Coronary artery (tissue), 2 donors: ENCODE results near the gene LTBP2.

Source experiments
- DNase-seq: peaks from one replicate; pipeline ENCODE4 v3.0.0-alpha.2; 2017; ENCODE audit warnings: low spot score
- H3K27ac ChIP-seq, 2 donors: fragments of 200-600 bp; sonication (generic); one replicate each; pipeline ENCODE4 v1.5.1; 2016 to 2019
- H3K4me3 ChIP-seq: fragments of 200-600 bp; sonication (generic); 2 replicates; pipeline ENCODE4 v1.5.1; 2016; ENCODE audit warnings: mild to moderate bottlenecking, moderate library complexity
- TF ChIP-seq, protein P1 (sequence below): fragments of 200-600 bp; sonication (generic); IDR thresholded peaks from one replicate; pipeline ENCODE4 v1.5.1; 2019; ENCODE audit warnings: antibody characterized with exemption

Gene LTBP2

DNA sequence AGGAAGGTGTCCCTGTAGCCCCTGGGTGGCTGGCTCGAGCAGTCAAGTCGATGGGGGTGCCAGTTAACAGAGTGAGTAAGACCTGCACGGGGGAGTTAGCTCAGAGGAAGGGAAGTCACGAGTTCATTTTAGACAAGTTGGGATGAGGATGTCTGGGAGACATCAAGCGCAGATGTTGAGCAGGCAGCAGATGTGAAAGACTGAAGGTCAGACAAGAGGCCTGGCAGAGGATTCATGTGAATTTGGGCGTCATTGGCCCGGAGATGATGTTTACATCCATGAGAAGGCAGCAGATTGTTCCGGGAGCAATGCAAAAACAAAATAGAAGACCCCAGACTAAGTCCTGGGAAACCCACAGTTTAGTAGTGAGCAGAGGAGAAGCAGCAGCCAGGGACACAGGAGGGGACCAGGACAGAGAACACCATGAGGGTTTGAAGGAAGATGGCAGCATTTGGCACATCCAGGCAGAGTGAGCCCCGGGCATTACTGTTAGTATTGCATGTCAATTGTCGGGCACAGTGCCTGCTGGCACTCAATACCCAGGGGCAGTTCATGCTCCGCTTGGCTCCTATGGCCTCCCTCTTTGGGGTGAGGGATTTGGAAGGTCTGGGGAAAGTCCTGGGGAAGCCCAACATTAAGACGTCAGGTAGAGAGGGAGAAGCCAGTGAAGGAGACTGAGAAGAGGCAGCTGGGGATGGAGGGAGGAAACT lies 15.1 kb downstream of the LTBP2 start:
- TF ChIP-seq, protein P1, sequence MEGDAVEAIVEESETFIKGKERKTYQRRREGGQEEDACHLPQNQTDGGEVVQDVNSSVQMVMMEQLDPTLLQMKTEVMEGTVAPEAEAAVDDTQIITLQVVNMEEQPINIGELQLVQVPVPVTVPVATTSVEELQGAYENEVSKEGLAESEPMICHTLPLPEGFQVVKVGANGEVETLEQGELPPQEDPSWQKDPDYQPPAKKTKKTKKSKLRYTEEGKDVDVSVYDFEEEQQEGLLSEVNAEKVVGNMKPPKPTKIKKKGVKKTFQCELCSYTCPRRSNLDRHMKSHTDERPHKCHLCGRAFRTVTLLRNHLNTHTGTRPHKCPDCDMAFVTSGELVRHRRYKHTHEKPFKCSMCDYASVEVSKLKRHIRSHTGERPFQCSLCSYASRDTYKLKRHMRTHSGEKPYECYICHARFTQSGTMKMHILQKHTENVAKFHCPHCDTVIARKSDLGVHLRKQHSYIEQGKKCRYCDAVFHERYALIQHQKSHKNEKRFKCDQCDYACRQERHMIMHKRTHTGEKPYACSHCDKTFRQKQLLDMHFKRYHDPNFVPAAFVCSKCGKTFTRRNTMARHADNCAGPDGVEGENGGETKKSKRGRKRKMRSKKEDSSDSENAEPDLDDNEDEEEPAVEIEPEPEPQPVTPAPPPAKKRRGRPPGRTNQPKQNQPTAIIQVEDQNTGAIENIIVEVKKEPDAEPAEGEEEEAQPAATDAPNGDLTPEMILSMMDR, result no peak
- Histone ChIP-seq H3K4me3 (no peak overlapping the region), H3K27ac (peak overlapping the region; percentile 21 to 93)
- no peak for DNase-seq

DNA sequence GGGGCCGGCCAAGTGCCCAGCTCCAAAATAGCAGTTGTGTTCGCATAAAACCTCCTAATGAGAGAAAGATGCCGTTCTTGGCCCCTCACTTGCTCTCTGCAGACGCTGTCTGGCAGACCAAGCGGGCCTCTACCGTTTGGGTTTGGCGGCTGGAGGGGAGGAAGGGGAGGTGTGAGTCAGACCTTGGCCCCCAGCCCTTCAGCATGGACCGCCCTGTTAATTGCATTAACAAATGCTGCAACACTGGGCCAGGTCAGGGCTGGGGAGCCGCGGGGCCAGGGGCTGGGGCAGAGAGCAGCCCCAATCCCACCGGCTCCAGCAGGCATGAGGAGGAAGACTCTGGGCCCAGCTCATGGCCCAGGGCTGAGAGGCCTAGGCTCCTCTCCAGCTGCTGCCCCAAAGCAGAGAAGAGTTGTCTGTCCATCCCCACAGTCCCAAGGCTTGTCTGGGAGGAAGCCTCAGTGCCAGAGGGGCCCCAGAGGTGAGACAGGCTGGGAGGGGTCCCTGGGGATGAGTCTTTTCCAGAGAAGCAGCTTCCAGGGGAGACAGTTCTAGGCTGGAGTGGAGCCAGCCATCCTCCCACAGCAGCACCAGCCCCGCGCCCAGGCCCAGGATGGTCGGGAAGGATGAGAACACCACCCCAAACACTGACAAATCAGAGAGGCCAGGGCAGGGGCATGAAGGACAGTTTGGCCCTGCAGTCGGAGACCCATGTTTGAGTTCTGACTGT lies 16.9 kb downstream of the LTBP2 start:
- TF ChIP-seq, protein P1, result no peak
- peak overlapping the region; percentile 75 to 91 for H3K27ac ChIP-seq
- no peak for DNase-seq
- peak overlapping the region; percentile 26 for H3K4me3 ChIP-seq

DNA sequence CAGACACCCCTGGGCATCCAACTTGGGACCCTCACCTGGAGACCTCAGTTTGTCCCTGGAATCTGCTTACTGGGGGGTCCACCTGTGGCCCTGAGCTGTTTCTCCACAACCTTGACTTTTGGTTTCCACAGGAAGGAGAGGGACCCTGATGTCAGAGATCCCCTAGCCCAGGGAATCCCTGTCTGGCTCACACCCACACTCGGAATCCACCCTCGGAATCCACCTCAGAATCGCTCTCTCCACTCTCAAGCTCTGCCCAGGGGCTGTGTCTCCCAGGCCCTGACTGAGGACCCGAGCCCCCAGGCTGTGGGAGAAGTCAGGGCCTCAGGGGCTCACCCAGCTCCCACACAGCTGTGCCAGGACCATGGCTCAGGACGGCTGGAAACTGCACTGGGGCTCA lies 17.4 kb downstream of the LTBP2 start:
- peak overlapping the region; percentile 26 for H3K4me3 ChIP-seq
- no peak for DNase-seq
- TF ChIP-seq, protein P1, result no peak
- H3K27ac ChIP-seq, result peak overlapping the region; percentile 75 to 91

DNA sequence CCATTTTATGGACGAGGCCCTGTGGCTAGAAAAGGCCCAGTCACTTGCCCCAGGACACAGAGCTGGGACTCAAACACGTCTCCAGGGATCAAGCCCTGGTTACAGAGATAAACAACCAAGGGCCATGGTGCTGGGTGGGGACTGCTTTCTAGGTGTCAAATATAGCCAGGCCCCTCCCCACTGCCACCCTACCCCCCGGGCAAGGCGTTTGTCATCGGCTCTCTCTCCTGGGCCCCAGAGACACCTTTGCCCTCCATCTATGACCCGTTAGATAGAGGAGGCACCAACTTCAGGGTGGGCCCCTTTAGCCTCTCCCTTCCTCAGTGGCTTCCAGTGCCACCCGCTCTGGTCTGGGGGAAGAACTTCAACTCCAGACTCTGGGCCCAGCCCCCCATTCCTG lies 18.0 kb downstream of the LTBP2 start:
- no peak for DNase-seq
- no peak overlapping the region for H3K4me3 ChIP-seq
- TF ChIP-seq, protein P1, result no peak
- peak overlapping the region; percentile 75 to 91 for H3K27ac ChIP-seq

DNA sequence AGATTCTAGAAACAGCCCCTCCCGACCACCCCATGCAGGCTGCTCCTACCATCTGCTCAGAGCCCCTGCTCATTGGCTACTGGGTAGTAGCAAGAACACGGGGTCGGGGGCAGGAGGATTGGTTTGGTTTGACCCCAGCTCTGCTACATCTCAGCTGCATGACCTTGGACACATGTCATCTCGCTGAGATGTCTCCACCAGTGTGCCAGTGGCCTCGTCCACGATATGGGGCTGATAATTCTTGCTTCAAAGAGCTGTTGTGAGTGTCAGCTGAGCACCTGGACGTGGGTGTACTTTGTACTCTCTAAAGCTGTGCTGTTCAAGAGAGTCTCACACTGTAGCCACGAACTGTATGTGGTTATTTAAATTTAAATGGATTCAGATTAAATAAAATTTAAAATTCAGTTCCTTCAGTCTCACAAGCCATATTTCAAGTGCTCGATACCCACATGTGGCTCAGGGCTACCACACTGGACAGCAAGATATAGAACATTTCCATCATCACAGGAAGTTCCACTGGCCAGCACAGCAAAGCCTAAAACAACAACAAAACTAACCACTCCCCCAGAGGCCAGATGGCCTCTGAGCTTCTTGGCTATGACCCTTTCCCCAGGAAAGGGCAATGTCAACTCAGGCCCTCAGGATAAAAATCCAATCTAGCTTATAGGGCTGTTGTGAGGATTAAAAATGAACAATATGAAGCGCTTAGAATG lies 18.6 kb downstream of the LTBP2 start:
- no peak for DNase-seq
- peak overlapping the region; percentile 75 to 91 for H3K27ac ChIP-seq
- TF ChIP-seq, protein P1, result no peak
- no peak overlapping the region for H3K4me3 ChIP-seq

DNA sequence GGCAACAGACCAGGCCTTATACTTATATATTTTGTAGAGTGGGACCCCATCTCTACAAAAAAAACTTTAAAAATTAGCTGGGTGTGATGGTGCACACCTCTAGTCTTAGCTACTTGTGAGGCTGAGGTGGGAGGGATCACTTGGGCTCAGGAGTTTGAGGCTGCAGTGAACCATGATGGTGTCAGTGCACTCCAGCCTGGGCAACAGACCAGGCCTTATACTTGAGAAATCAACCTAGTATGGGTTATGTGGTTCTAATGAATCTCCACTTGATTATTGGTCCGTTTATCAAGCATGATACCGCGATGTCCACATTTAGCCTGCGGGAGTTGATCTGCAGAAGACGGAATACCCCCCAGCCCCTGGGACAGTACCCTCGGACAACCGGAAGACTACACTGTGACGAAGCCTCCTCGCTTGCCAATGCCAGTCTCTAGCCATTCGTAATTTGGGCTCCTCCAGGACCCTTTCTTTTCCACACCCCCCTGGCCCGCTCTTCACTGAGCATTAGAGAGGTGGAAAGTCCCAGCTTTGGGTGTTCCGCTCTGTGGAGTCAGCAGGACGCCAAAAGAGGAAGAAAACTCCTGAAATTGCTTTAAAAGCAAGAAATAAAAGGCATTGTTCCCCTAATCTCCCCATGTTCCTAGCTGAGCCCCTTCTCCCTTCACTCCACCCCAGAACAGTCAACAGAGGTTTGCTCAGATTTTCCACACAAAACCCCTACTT lies 19.4 kb downstream of the LTBP2 start:
- Histone ChIP-seq H3K4me3 (no peak overlapping the region), H3K27ac (peak overlapping the region; percentile 75 to 91)

More for the DNA sequence above, 19.4 kb downstream of the LTBP2 start:
- DNase-seq, result no peak
- TF ChIP-seq, protein P1, result no peak
